Endometrial microvascular endothelial cells (primary cell): ENCODE measurements around the gene ACIN1. TPM values are rescaled to one million over a fixed set of nuclear protein-coding genes. Genes with fewer than 3 reads are reported as not detected.

Experiments
- in situ Hi-C: cut with HindIII; loops from 2 replicates; pipeline ENCODE4 v1.10.0; 2017; ENCODE audit warnings: low sequenced_read_pairs, low pct_unique_long_range_greater_than_20kb; ENCODE audit errors: inconsistent ontology term
- total RNA-seq: library from RNA; depleted of rRNA; stranded (reverse); fragments of >200 nt; gene quantifications from one replicate; pipeline ENCODE4 v1.2.3, GENCODE V29; 2015; ENCODE audit errors: inconsistent ontology term

ACIN1 gene
- total RNA-seq, 1 donor from 2014 or later, result 75.6 TPM

DNA sequence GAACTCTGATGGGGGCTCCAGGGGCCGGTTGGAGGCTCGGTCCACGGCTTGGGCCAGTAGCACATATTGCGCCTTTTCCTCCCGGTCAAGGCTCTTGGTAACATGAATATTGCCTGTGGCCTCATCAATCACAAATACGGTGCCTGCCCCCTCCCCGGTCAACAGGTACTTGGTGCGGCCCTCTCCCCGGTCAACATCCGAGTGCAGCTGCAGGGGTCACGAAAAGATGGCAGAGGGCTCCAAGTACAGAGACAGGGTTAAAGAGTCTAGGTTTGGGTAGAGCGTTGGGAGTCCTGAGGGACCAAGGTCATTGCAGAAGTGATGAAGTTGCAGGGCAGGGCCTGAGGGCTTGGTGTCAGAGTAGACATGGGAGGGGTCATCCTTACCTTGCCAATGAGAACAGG is 39.8 kb downstream of the ACIN1 start:
- in situ Hi-C loops, result no loop called here

DNA sequence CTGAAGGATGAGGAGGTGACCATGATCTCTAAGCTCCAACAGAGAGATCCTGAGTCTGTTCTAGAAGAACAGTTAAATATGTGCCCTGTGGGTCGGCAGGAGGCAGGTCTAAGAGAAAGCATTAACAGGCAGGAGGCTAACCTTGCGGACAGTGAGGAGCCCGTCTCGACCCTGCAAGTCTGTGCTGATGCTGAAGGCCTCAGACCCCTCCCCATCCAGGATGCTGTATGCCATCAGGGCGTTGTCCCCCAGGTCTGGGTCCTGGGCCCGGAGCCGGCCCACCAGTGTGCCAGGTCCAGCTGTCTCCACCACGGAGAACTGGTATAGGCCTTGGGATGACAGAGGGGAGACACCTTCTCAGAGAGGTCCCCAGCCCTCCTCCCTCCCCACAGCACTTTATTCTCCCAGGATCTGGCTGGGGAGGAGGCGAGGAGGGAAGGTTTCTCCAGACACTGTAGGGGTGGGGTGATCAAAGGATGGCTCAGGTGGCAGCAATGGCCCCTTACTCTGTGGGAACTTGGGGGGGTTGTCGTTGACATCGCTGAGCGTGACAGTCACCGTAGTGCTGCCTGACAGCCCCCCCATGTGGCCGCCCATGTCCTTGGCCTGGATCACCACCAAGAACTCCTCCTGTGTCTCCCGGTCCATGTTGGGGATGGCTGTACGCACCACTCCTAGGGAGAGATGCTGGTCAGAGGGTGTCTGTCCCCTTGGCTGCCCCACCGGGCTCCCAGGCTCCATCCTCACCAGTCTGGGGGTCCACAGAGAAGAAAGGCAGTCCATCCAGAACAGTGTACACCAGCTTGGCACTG is 40.7 kb downstream of the ACIN1 start:
- in situ Hi-C loops, result no loop called here

DNA sequence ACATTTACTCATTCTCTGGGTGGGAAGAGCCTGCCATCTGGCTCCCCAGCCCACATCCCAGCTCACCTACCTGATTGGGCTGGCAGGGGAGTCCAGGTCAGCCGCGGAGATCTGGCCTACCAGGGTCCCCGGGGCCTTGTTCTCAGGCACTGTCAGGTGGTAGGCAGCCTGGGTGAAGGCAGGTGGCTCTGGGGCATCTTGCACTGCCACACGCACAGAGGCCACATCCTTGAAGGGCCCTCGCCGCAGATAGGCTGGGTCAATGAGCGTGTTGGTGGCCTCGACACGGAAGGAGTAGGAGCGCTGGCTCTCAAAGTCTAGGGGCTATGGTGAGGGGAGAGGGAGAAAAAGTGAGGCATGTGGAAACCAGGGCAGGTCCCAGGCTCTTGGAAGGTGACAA is 41.5 kb downstream of the ACIN1 start:
- in situ Hi-C loops, result no loop called here

DNA sequence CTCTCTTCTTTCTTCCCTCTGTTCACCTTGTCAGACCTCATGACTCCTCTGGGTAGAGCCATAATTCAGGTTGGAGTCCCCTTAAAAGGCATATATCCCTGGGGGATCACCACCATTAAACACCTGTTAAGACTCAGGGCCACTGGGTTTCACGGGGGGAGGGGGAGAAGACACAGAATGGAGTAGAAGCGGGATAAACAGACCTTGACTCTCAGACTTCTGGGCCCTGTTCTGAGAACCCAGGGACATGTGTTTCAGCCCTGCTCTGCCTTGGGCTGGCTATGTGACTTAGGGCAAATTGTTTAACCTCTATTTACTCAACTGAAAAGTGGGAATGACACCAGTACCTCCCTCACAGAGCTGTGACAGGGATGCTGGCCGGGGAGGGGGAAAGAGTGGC is 42.3 kb downstream of the ACIN1 start:
- in situ Hi-C loops, result no loop called here

DNA sequence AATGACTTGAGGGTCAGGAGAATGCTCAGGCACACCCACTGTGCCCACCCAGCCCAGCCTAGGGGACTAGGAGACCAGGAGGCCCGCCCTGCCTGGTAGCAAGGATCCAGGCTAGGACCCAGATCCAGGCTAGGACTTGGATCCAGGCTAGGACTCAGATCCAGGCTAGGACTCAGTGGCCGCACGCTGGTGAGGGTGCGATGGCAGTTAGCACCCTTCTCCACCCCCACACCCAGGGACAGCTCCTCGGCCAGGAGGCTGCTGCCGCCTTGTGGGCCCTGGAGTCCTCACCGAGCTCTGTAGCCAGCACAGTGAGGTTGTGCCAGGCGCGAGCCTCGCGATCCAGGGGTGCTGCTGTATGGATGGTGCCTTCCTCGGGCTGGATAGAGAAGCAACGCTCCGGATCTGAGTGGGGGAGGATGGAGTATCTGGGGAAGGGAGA is 42.7 kb downstream of the ACIN1 start:
- in situ Hi-C loops, result no loop called here

DNA sequence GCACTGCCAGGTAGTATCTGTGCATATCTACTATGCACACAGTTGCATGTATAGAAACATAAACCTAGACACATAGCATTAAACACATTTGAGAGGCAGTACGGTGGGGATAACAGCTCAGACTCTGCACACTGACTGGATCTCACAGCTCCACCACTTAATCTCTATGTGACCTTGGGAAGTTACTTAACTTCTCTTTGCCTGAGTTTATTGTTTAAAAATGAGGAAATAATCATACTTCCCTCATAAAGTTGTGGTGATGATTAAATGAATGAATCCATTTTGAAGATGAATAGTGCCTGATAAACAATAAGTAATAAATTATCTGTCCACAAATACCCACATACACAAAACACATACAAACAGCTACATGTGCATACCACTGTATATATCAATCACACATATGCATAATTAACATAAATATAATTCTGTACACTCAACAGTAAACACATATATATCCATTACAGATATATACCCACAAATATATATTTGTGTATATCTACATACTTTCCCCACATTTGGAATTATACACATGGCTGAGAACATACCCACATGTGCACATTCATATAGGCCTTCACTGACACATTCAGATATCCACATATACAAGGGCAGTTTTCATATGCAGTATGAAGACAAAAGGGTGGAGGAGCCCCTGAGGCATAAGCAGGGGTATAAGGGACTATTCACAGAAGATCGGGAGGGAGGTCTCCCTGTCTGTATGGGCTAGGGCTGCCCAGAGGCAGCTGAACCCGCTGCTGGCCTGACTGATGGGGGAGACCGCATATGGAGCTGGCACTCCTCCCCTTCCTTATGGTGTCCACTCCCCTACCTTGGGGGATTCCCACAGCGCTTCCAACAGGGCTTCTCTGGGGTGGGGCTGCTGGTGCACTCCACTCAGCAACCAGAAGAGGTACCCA is 43.5 kb downstream of the ACIN1 start:
- in situ Hi-C loops, result no loop called here

DNA sequence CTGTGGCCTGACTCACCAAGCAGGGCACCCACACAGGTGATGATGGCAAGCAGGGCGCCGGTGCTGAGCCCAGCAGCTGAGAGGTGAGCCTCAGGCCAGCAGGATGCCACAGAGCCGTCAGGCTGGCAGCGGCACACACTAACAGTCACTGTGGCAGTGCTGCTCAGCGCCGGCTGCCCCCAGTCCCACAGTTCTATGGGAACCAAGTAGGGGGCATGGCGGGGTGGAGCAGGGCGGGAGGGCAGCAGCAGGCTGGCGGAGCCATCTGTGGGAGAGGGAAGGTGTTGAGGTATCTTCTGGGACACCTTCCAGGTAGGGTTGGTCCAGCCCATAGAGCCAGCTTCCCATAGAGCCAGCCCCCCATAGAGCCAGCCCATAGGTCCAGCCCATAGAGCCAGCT is 45.9 kb downstream of the ACIN1 start:
- in situ Hi-C loops, result no loop called here

DNA sequence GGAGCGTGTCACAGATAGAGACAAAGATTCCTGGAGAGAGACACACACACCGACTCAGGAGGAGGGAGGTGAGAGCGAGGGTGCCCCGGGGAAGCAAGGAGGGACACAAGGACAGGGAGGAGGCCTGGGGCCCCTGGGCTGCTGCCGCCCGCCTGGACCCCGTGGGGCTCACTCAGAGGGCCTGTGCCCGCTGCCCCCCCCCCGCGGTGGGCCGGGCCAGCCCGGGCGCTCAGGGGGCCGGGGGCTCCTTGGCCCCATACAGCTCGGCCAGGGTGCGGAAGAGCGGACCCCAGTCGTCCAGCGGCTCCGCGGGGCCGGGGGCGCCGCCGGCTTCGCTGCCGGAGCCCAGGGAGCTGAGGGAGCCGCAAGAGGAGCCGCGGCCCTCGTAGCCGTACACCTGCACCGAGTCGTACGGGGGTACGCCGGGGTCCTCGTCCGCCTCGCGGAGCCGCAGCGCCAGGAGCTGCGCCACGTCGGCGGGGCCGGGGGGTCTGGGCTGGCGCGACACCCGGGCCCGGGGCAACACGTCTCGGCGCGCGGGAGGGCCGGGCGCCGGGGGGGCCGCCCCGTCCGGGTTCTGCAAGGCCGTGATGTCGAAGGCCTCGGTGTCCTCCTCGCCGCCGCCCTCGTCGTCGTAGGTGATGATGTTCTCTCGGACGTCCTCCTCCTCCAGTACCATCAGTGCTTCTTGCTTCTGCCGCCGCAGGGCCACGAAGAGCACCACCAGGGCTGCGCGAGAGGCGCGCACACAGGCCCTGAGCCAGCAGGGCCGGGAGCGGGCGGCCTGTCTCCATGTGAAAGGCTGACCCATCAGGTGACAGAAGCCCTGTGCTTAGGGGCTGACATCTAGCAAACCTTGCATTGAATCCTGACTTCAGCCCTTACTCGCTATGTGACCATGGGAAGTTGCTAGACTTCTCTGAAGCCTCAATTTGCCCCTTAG is 46.9 kb downstream of the ACIN1 start:
- in situ Hi-C loops, result no loop called here

DNA sequence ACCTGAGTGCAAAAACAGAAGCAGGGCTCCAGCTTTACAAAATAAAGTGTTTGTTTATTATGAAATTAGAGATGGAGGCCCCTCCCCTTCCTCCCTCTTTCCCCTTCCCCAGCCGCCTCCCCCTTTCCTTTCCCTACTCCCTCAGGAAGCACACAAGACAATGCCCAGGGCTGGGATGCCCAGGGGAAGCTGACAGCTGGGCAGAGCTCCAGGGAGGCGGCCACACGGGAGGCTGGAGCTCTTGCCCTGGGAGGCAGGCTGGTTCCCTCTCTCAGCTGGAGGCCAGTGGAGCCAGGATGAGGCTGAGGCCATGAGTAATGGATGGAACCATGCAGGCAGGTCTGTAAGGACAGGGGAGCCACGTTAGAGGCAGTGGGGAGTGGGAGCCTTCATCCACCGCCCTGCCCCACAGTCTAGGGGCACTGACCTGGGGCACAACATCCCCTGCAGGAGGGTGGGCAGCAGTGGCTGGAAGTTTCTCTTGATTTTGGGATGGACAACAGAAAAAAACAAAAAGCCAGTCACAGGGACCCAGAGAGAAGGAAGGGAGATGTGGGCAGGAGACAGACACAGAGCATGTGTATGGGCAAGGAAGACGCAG is 47.8 kb downstream of the ACIN1 start:
- in situ Hi-C loops, result no loop called here

DNA sequence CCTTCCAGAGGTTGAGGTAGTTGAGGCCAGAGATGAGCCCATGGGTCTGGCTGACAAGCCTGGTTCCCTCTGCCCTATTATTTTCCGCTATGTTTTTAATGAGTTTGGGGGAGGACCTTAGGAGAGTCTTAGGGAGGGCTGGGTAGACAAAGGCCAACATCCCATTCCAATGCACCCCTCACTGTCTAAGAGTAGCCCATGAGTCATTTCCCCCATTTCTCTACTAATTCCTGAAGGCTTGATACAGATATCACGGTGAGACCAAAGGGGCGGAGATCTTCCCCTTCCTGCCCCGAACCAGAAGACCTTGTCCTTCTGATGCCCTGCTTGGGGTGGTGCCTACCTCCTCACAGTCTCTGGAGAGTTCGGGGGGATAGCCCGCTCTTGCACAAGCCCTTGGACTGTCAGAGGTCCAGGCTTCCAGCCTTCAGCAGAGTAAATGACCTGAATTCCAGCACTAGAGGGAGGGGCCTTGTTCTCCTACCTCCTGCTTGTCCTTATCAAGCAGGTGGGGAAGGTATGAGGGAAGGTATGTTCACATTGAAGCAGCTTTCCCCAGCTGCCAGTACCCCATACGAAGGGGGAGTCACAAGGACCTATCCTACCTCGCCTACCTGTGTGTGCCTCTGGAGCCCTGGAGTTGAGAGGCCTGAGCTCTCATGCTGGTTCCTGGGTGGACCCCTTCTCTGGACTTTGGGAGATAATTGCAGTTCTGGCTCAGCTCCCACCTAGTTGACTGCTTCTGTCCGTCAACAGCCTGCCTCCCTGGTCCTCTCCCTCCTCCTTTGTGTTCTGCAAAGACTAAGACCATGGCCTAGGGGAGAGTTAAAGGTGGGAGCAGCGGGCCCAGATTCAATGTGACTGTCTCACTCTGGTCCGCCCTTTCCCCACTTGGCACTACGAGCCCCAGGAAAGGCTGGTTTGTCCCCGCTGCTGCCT is 49.2 kb downstream of the ACIN1 start:
- in situ Hi-C loops, result no loop called here

DNA sequence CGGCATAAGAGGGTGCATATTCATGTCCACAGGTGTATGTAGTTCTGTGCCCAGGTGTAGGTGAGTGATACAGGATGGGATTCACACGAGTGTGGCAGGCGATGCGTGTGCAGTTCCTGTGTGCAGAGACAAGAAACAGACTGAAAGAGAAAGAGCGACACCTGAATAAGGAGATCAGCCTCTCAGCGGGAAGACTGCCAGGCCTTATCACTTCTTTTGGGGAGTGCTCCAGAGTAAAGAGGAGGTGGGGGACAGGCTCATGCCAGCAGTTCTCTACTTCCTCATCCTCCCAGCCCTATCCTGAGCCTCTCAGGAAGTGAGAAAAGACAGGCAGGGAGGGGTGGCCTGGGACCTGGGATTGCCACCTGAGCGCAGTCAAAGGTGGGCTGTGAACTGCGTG is 50.1 kb downstream of the ACIN1 start:
- in situ Hi-C loops, result no loop called here

DNA sequence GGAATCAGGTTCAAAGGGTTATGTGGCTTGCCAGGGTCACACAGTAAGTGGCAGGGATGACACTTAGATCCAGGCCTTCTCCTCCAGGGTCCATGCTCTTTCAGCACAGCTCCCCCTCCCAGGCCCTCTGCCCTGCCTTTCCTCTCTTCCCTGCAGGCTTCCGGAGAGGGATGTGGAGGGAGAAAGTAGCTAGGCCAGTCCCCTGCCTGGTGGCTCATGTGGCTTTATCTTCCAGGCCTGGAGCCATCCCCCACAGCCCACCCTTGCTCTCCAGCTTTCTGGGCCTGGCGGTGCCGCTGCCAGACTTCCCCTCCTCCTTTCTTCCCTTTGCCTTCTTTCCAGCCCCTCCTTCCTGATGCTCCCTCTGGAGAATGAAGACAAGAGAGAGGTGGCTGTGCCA is 51.2 kb downstream of the ACIN1 start:
- in situ Hi-C loops, result no loop called here

DNA sequence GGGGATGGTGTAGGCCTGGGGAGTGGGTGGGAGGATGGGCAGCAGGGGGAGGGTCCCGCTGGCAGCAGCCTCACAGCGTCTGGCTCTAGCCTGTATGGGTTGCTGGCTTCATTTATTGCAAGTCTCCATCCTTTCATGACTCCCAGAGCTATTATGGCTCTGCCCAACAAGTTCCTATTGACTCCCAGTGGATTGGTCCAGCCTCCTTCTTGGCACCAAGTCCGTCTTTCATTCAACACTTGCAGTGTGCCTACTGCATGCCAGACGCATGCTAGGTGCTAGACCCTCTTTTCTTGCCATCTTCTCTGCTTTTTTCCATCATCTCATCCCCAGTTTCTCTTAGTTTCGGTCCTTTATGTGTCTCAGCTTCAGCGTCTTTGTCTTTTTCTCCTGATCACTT is 51.8 kb downstream of the ACIN1 start:
- in situ Hi-C loops, result no loop called here

DNA sequence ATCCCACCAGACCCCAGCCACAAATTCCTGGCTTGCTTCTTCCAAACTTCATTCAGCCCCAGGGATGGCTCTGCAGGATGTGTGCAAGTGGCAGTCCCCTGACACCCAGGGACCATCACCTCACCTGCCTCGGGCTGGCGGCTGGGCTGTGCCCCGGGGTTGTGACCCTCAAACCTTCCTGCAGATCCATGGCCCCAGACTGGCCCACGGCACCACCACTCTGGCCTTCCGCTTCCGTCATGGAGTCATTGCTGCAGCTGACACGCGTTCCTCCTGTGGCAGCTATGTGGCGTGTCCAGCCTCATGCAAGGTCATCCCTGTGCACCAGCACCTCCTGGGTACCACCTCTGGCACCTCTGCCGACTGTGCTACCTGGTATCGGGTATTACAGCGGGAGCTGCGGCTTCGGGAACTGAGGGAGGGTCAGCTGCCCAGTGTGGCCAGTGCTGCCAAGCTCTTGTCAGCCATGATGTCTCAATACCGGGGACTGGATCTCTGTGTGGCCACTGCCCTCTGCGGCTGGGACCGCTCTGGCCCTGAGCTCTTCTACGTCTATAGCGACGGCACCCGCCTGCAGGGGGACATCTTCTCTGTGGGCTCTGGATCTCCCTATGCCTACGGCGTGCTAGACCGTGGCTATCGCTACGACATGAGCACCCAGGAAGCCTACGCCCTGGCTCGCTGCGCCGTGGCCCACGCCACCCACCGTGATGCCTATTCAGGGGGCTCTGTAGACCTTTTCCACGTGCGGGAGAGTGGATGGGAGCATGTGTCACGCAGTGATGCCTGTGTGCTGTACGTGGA is 52.6 kb downstream of the ACIN1 start, which contains the start of gene PSMB11:
Gene PSMB11, plus strand, starts transcription at position 51 of the 804 bp plus-strand sequence. Its CDS starts 14 bp downstream, at position 65.
- in situ Hi-C loops, result no loop called here

DNA sequence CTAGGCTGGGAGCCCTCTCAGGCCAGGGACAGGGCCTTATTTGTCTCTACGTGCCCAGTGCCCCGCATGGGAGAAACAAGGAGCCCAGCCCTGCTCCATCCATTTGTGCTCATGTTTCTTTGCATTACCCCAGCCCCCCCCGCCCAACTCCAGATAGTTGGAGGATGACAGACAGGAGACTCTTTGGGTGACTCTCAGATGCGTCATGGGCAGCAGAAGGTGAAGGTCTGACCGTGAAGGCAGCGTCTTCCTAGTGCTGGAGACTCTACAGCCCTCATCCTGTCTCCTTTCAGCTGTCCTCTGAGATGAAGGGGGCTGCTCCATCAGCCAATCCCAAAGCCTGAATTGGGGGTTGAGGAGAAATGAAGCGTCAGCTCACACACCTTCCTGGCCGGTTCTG is 53.2 kb downstream of the ACIN1 start:
- in situ Hi-C loops, result no loop called here

DNA sequence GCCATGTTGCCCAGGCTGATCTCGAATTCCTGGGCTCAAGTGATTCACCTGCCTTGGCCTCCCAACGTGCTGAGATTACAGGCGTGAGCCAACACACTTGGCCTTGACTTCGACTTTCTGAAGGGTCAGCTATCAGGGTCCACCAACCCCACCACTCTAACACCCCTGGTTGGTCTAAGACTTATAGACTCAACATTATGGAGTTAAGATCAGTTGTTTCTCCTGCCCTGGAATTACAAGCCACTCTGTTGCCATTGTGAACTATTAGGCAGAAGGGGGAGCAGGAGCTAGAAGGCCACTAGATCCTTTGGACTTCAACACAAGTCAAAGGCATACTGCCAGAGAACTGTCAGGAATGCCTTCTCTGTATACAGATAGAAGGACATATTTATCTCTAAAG is 54.8 kb downstream of the ACIN1 start:
- in situ Hi-C loops, result no loop called here
